Neuronal stem cell (in vitro differentiated cells): ENCODE results near the gene PNLDC1. TPM values are rescaled to one million over a fixed set of nuclear protein-coding genes. Genes with fewer than 3 reads are reported as not detected.

Experiments
- DNase-seq: peaks from one replicate; pipeline ENCODE4 v3.0.0-alpha.2; 2013; ENCODE audit warnings: low spot score
- H2AFZ ChIP-seq: one replicate; pipeline ENCODE4 v1.6.1; 2013; ENCODE audit warnings: mild to moderate bottlenecking, low read length, inconsistent platforms
- H2AK5ac ChIP-seq: 2 replicates; pipeline ENCODE4 v1.6.1; 2013; ENCODE audit warnings: low read depth, mild to moderate bottlenecking, inconsistent platforms, low read length, moderate library complexity, mixed read lengths
- H2BK120ac ChIP-seq: 2 replicates; pipeline ENCODE4 v1.6.1; 2013; ENCODE audit warnings: low read depth, mild to moderate bottlenecking, inconsistent platforms, low read length, moderate library complexity, mixed read lengths
- H2BK12ac ChIP-seq: one replicate; pipeline ENCODE4 v1.6.1; 2013; ENCODE audit warnings: low read length, inconsistent platforms
- H2BK15ac ChIP-seq: 2 replicates; pipeline ENCODE4 v1.6.1; 2013; ENCODE audit warnings: mild to moderate bottlenecking, low read length, inconsistent platforms, mixed read lengths
- H2BK5ac ChIP-seq: one replicate; pipeline ENCODE4 v1.6.1; 2013; ENCODE audit warnings: inconsistent platforms, mild to moderate bottlenecking, low read length, moderate library complexity
- H3K14ac ChIP-seq: one replicate; pipeline ENCODE4 v1.6.1; 2013; ENCODE audit warnings: low read length, inconsistent platforms
- H3K18ac ChIP-seq: 2 replicates; pipeline ENCODE4 v1.6.1; 2013; ENCODE audit warnings: low read length, inconsistent platforms
- H3K23ac ChIP-seq: 2 replicates; pipeline ENCODE4 v1.6.1; 2013; ENCODE audit warnings: low read depth, mild to moderate bottlenecking, mixed read lengths, low read length, inconsistent platforms; ENCODE audit not compliant: poor library complexity
- H3K27ac ChIP-seq: replicated peaks from 3 replicates; pipeline ENCODE4 v1.5.1; 2013; ENCODE audit warnings: low read length, inconsistent platforms
- H3K27me3 ChIP-seq, 3 experiments: 2 replicates each; pipeline ENCODE4 v1.6.1; 2013; ENCODE audit warnings: low read length in 3 of 3, mild to moderate bottlenecking in 2 of 3, inconsistent platforms in 1 of 3, low read depth in 1 of 3, mixed read lengths in 1 of 3, moderate library complexity in 1 of 3; ENCODE audit not compliant: control insufficient read depth in 3 of 3, insufficient read depth in 3 of 3
- H3K36me3 ChIP-seq, 2 donors: replicated peaks in 1 of 2; 2 replicates each; pipeline ENCODE4 v1.6.1; 2013; ENCODE audit warnings: low read length in 2 of 2; ENCODE audit not compliant: control insufficient read depth in 2 of 2, insufficient read depth in 2 of 2
- H3K4ac ChIP-seq: 2 replicates; pipeline ENCODE4 v1.6.1; 2013; ENCODE audit warnings: inconsistent platforms, mild to moderate bottlenecking, low read length, moderate library complexity
- H3K4me1 ChIP-seq, 2 donors: 1 replicate in 1 of 2; 2 replicates in 1 of 2; pipeline ENCODE4 v1.6.1; 2013; ENCODE audit warnings: low read length in 2 of 2, low read depth in 1 of 2; ENCODE audit not compliant: control insufficient read depth in 2 of 2, insufficient read depth in 1 of 2
- H3K4me2 ChIP-seq: one replicate; pipeline ENCODE4 v1.6.1; 2013; ENCODE audit warnings: mild to moderate bottlenecking, low read length, inconsistent platforms; ENCODE audit not compliant: insufficient read depth, poor library complexity, severe bottlenecking
- H3K4me3 ChIP-seq, 2 donors: 2 replicates each; pipeline ENCODE4 v1.5.1; 2013; ENCODE audit warnings: low read length in 2 of 2, mild to moderate bottlenecking in 2 of 2, inconsistent platforms in 1 of 2, moderate library complexity in 1 of 2
- H3K79me1 ChIP-seq: one replicate; pipeline ENCODE4 v1.6.1; 2013; ENCODE audit warnings: low read depth, mild to moderate bottlenecking, inconsistent platforms, low read length, moderate library complexity
- H3K9ac ChIP-seq: one replicate; pipeline ENCODE4 v1.6.1; 2013; ENCODE audit warnings: mild to moderate bottlenecking, low read depth, low read length, inconsistent platforms; ENCODE audit not compliant: poor library complexity
- H3K9me3 ChIP-seq, 2 donors: replicated peaks in 1 of 2; 2 replicates each; pipeline versions ENCODE3 to v1.6.1; 2013; ENCODE audit warnings: low read length in 2 of 2, mild to moderate bottlenecking in 2 of 2, inconsistent platforms in 1 of 2, low read depth in 1 of 2, mixed read lengths in 1 of 2, moderate library complexity in 1 of 2; ENCODE audit not compliant: control insufficient read depth in 2 of 2, insufficient read depth in 1 of 2
- H4K8ac ChIP-seq: one replicate; pipeline ENCODE4 v1.6.1; 2013; ENCODE audit warnings: low read depth, mild to moderate bottlenecking, inconsistent platforms, low read length, moderate library complexity
- H4K91ac ChIP-seq: one replicate; pipeline ENCODE4 v1.6.1; 2013; ENCODE audit warnings: low read length, low read depth, mild to moderate bottlenecking, inconsistent platforms; ENCODE audit not compliant: poor library complexity
- WGBS, 2 donors: extraction: QIAGEN DNeasy Blood & Tissue Kit; methylation state at CpG; one replicate each; pipeline ENCODE4 v1.1.7; 2013; ENCODE audit warnings: missing lambda C conversion rate in 2 of 2, mixed read lengths in 1 of 2; ENCODE audit not compliant: insufficient read length in 2 of 2, insufficient replicate concordance in 1 of 2; ENCODE audit errors: extremely low coverage in 2 of 2; 5-methylcytosine and 5-hydroxymethylcytosine counted together
- polyA plus RNA-seq, 2 experiments: library from polyadenylated mRNA; stranded (reverse); fragments of 200-250 nt; gene quantifications; one replicate each; pipeline ENCODE4 v1.2.3, GENCODE V29; 2013

The PNLDC1 gene
- polyA plus RNA-seq (2013, experiment 1 of 2): not detected
- polyA plus RNA-seq (2013, experiment 2 of 2): 0.06 TPM

GRCh38 chr6:159800141-159800865 lies at the start of gene PNLDC1:
Gene PNLDC1 (plus strand): TSS chr6:159800276. CDS start chr6:159800308, 32 bp downstream.
- Histone ChIP-seq H4K91ac (no peak within 1 kb of the TSS), H2BK120ac (no peak within 1 kb of the TSS), H3K9me3 (no peaks in the 10 kb centered on the region), H2AFZ (no peak within 1 kb of the TSS), H2BK5ac (no peak within 1 kb of the TSS), H2BK15ac (no peak within 1 kb of the TSS), H3K36me3 (peaks cover 14 to 43% of the 10 kb centered on the region in 2 donors), H3K4ac (no peak within 1 kb of the TSS), H3K9ac (no peak within 1 kb of the TSS), H2AK5ac (no peak within 1 kb of the TSS), H3K18ac (no peak within 1 kb of the TSS), H3K23ac (no peak within 1 kb of the TSS), H3K79me1 (peaks cover 1% of the 10 kb centered on the region), H3K27ac (no peak within 1 kb of the TSS), H3K27me3 (no peaks in the 10 kb centered on the region), H3K4me1 (no peaks in the 10 kb centered on the region), H3K4me3 (no peak within 1 kb of the TSS), H4K8ac (no peak within 1 kb of the TSS), H3K4me2 (no peak within 1 kb of the TSS), H2BK12ac (no peak within 1 kb of the TSS), H3K14ac (no peak within 1 kb of the TSS)
- no peak for DNase-seq
- no CpG with 5 or more reads among the region's 50 CpGs for WGBS, 2 donors

- Histone ChIP-seq H2BK5ac (no peak overlapping the region), H3K36me3 (peaks cover 30 to 100% of the 10 kb centered on the region in 2 donors), H3K14ac (no peak overlapping the region), H2AFZ (no peak overlapping the region), H2BK15ac (no peak overlapping the region), H3K4ac (no peak overlapping the region), H3K4me1 (no peaks in the 10 kb centered on the region), H3K79me1 (no peaks in the 10 kb centered on the region), H2BK12ac (no peak overlapping the region), H4K8ac (no peak overlapping the region), H2BK120ac (no peak overlapping the region), H3K27me3 (no peaks in the 10 kb centered on the region), H3K4me2 (no peak overlapping the region), H3K9ac (no peak overlapping the region), H2AK5ac (no peak overlapping the region), H3K27ac (no peak overlapping the region), H4K91ac (no peak overlapping the region), H3K4me3 (no peak overlapping the region), H3K18ac (no peak overlapping the region), H3K9me3 (no peaks in the 10 kb centered on the region), H3K23ac (no peak overlapping the region)
- WGBS, 2 donors: no CpG with 5 or more reads among the region's 3 CpGs
- DNase-seq: no peak
Measured at GRCh38 chr6:159751448-159751847, 48.6 kb upstream of the PNLDC1 start.

DNA sequence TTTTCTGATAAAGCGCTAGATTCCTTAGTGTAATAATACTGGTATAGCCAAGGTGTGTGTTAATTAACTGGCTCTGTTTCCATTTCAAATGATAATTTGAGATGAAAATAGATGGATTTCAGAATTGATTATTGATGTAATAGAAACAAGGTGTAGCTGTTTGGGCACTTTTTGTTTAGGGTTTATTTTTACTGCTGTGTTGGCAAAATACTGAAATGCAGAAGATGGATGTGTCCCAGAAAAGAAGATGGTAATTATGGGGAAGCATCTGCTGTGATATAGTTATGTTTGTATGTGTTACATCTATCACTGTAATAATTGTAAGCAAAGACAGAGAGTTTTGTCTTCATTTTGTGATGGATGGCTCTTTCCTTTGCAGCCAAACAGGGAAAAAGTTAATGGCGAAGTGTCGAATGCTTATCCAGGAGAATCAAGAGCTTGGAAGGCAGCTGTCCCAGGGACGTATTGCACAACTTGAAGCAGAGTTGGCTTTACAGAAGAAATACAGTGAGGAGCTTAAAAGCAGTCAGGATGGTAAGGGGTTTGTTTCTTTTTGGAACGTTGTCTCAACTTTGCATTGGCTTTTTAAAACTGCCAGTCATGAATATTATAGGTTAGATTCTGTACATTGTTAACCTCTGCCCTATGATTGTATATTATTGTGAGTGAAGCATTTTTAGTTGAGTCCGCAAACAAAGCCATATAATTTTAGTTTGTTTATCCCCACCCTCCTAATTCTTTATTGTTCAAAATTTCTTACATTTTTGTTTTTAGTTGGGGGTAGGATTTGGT lies 46.8 kb upstream of the PNLDC1 start:
- Histone ChIP-seq H3K18ac (no peak overlapping the region), H2AFZ (no peak overlapping the region), H3K4ac (no peak overlapping the region), H3K4me1 (no peaks in the 10 kb centered on the region), H3K9me3 (no peaks in the 10 kb centered on the region), H3K36me3 (peaks cover 28 to 100% of the 10 kb centered on the region in 2 donors), H2BK120ac (no peak overlapping the region), H2AK5ac (no peak overlapping the region), H4K8ac (no peak overlapping the region), H3K27me3 (no peaks in the 10 kb centered on the region), H2BK5ac (no peak overlapping the region), H3K4me3 (no peak overlapping the region), H3K27ac (no peak overlapping the region), H3K9ac (no peak overlapping the region), H2BK15ac (no peak overlapping the region), H3K14ac (no peak overlapping the region), H2BK12ac (no peak overlapping the region), H4K91ac (no peak overlapping the region), H3K23ac (no peak overlapping the region), H3K4me2 (no peak overlapping the region), H3K79me1 (no peaks in the 10 kb centered on the region)
- no CpG with 5 or more reads among the region's 6 CpGs for WGBS, 2 donors
- DNase-seq: no peak

DNA sequence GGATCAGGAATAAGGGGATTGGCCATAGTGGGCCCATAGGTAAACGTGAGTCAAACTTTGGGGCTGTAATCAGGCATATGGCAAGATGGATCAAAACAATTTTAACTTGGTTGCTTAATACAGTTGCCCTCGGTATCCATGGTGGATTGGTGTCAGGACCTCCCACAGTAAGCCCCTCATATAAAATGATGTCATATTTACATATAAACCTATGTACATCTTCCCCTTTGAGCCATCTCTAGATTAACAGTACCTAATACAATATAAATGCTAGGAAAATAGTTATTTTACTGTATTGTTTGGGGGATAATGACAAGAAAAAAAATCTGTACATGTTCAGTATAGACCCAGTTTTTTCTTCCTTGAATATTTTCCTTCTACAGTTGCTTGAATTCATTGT lies 45.7 kb upstream of the PNLDC1 start:
- no peak overlapping the region for H2BK12ac ChIP-seq
- H4K8ac ChIP-seq: no peak overlapping the region
- H3K27me3 ChIP-seq: no peaks in the 10 kb centered on the region
- H3K79me1 ChIP-seq: no peaks in the 10 kb centered on the region
- no peak overlapping the region for H4K91ac ChIP-seq
- H3K4me1 ChIP-seq: no peaks in the 10 kb centered on the region
- H3K23ac ChIP-seq: no peak overlapping the region
- no peak overlapping the region for H3K4me2 ChIP-seq
- WGBS, 2 donors: no CpG with 5 or more reads among the region's 2 CpGs
- H3K4ac ChIP-seq: no peak overlapping the region
- no peak overlapping the region for H2BK120ac ChIP-seq
- H3K14ac ChIP-seq: no peak overlapping the region
- no peak overlapping the region for H2AK5ac ChIP-seq
- no peak for DNase-seq
- H3K27ac ChIP-seq: no peak overlapping the region
- no peak overlapping the region for H3K9ac ChIP-seq
- no peak overlapping the region for H2AFZ ChIP-seq
- no peak overlapping the region for H3K4me3 ChIP-seq
- no peak overlapping the region for H2BK15ac ChIP-seq
- no peaks in the 10 kb centered on the region for H3K9me3 ChIP-seq
- H2BK5ac ChIP-seq: no peak overlapping the region
- no peak overlapping the region for H3K18ac ChIP-seq
- H3K36me3 ChIP-seq: peaks cover 30 to 96% of the 10 kb centered on the region in 2 donors
